ENCODE data around the gene KATNB1. TPM values are rescaled to one million over a fixed set of nuclear protein-coding genes. Genes with fewer than 3 reads are reported as not detected.

The KATNB1 gene
- total RNA-seq, 1 donor from 2014 or later = 33.5 TPM

DNA sequence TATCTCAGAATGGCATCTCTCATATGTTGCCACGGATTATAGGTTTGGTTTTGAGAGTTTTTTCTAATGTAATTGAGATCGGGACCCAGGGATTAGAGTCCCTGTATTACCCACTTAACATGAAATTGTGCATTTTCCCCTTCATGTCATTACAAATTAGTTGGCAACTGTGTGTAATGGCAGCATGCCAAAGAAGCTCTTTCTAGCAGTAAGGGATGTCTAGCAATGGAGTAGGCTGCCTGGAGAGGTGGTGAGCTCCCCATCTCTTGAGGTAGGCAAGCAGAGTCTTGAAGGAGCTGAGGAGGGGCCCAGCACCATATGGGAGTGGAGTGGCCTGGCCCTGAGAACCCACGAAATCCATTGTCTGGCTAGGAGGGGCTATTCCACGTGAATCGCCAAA, 10.0 kb upstream of the KATNB1 start:
- Histone ChIP-seq H3K27ac (no peak overlapping the region), H4K20me1 (ENCODE audit: low read depth) (no peaks in the 10 kb centered on the region), H3K36me3 (no peaks in the 10 kb centered on the region), H3K79me2 (ENCODE audit: low read depth) (no peaks in the 10 kb centered on the region), H3K9ac (no peak overlapping the region), H3K4me1 (no peaks in the 10 kb centered on the region), H3K4me3 (no peak overlapping the region), H3K4me2 (no peak overlapping the region), H3K27me3 (no peaks in the 10 kb centered on the region), H3F3A (ENCODE audit: low read depth) (no peaks in the 10 kb centered on the region), H3K9me3 (ENCODE audit: low read depth) (no peaks in the 10 kb centered on the region), H2AFZ (replicated peaks) (no peak overlapping the region)
- TF ChIP-seq CTCF (IDR thresholded peaks at IDR 0.05) (no peak), EZH2 (IDR thresholded peaks at IDR 0.05) (no peak), EZH2phosphoT487 (IDR thresholded peaks at IDR 0.05) (no peak)
- H3K9me3 Mint-ChIP-seq = no peaks in the 10 kb centered on the region
- H3K27me3 Mint-ChIP-seq (ENCODE audit: insufficient read depth, low read depth) = peaks cover 2% of the 10 kb centered on the region
- no peak overlapping the region for H3K27ac Mint-ChIP-seq
- no peak overlapping the region for H3K4me3 Mint-ChIP-seq
- peaks cover 4% of the 10 kb centered on the region for H3K4me1 Mint-ChIP-seq
- no peak for DNase-seq (ENCODE audit: low spot score)
- H3K36me3 Mint-ChIP-seq = no peaks in the 10 kb centered on the region

- no peaks in the 10 kb centered on the region for H3K36me3 Mint-ChIP-seq
- TF ChIP-seq CTCF (IDR thresholded peaks at IDR 0.05) (no peak), EZH2phosphoT487 (IDR thresholded peaks at IDR 0.05) (no peak), EZH2 (IDR thresholded peaks at IDR 0.05) (no peak)
- peaks cover 4% of the 10 kb centered on the region for H3K4me1 Mint-ChIP-seq
- no peak overlapping the region for H3K4me3 Mint-ChIP-seq
- no peaks in the 10 kb centered on the region for H3K27me3 ChIP-seq
- H3K27ac Mint-ChIP-seq = no peak overlapping the region
- no peaks in the 10 kb centered on the region for H3F3A ChIP-seq (ENCODE audit: low read depth)
- H3K27me3 Mint-ChIP-seq (ENCODE audit: insufficient read depth, low read depth) = peaks cover 2% of the 10 kb centered on the region
- no peak overlapping the region for H3K4me3 ChIP-seq
- DNase-seq (ENCODE audit: low spot score) = no peak
- H3K9me3 ChIP-seq (ENCODE audit: low read depth) = no peaks in the 10 kb centered on the region
- no peaks in the 10 kb centered on the region for H3K36me3 ChIP-seq
- no peaks in the 10 kb centered on the region for H3K9me3 Mint-ChIP-seq
- H3K79me2 ChIP-seq (ENCODE audit: low read depth) = no peaks in the 10 kb centered on the region
- no peak overlapping the region for H2AFZ ChIP-seq (replicated peaks)
- H4K20me1 ChIP-seq (ENCODE audit: low read depth) = no peaks in the 10 kb centered on the region
- no peak overlapping the region for H3K4me2 ChIP-seq
- H3K4me1 ChIP-seq = no peaks in the 10 kb centered on the region
- no peak overlapping the region for H3K9ac ChIP-seq
- H3K27ac ChIP-seq = no peak overlapping the region
These were observed 9.6 kb upstream of the KATNB1 start for GRCh38 chr16:57725976-57726375.

GRCh38 chr16:57726433-57726947, 9.1 kb upstream of the KATNB1 start:
- Mint-ChIP-seq H3K27me3 (ENCODE audit: insufficient read depth, low read depth) (peaks cover 2% of the 10 kb centered on the region), H3K4me3 (no peak overlapping the region), H3K4me1 (peaks cover 1% of the 10 kb centered on the region), H3K36me3 (no peaks in the 10 kb centered on the region), H3K9me3 (no peaks in the 10 kb centered on the region), H3K27ac (no peak overlapping the region)
- TF ChIP-seq CTCF (IDR thresholded peaks at IDR 0.05) = no peak
- no peak for TF ChIP-seq EZH2phosphoT487 (IDR thresholded peaks at IDR 0.05)
- no peak for TF ChIP-seq EZH2 (IDR thresholded peaks at IDR 0.05)
- H3K4me2 ChIP-seq = no peak overlapping the region
- no peaks in the 10 kb centered on the region for H3K36me3 ChIP-seq
- no peaks in the 10 kb centered on the region for H3K27me3 ChIP-seq
- H3F3A ChIP-seq (ENCODE audit: low read depth) = no peaks in the 10 kb centered on the region
- H3K27ac ChIP-seq = no peak overlapping the region
- no peak for DNase-seq (ENCODE audit: low spot score)
- H4K20me1 ChIP-seq (ENCODE audit: low read depth) = no peaks in the 10 kb centered on the region
- no peak overlapping the region for H3K4me3 ChIP-seq
- no peaks in the 10 kb centered on the region for H3K79me2 ChIP-seq (ENCODE audit: low read depth)
- no peak overlapping the region for H2AFZ ChIP-seq (replicated peaks)
- H3K9ac ChIP-seq = no peak overlapping the region
- no peaks in the 10 kb centered on the region for H3K9me3 ChIP-seq (ENCODE audit: low read depth)
- H3K4me1 ChIP-seq = no peaks in the 10 kb centered on the region

All from neural progenitor cell (in vitro differentiated cells).